HepG2 (cell line): ENCODE measurements around the gene TBC1D16. TPM values are rescaled to one million over a fixed set of nuclear protein-coding genes. Genes with fewer than 3 reads are reported as not detected.

Experiments
- AGO1 ChIP-seq: fragments of 200-400 bp; formaldehyde crosslinking; IDR thresholded peaks from 2 replicates; pipeline ENCODE4 v1.6.1; 2017; ENCODE audit warnings: mild to moderate bottlenecking, low read depth, low read length, moderate library complexity; ENCODE audit not compliant: poor library complexity, severe bottlenecking
- AKAP8 ChIP-seq: sonication (generic); formaldehyde crosslinking; IDR thresholded peaks from 2 replicates; pipeline ENCODE4 v1.5.1; 2020; ENCODE audit warnings: mild to moderate bottlenecking, missing genetic modification reagents
- ATAD3A ChIP-seq: sonication (generic); formaldehyde crosslinking; IDR thresholded peaks from 2 replicates; pipeline ENCODE4 v1.4.0; 2020; ENCODE audit warnings: missing genetic modification reagents
- BORCS8-MEF2B ChIP-seq: sonication (generic); formaldehyde crosslinking; IDR thresholded peaks from 2 replicates; pipeline ENCODE4 v1.8.0; 2022; ENCODE audit warnings: mild to moderate bottlenecking, missing genetic modification reagents
- FOXK2 ChIP-seq: fragments of 450-650 bp; IDR thresholded peaks from 2 replicates; pipeline ENCODE4 v1.6.1; 2016
- HIC2 ChIP-seq: sonication (generic); formaldehyde crosslinking; IDR thresholded peaks from 2 replicates; pipeline ENCODE4 v1.9.0; 2022; ENCODE audit warnings: low read depth, missing genetic modification reagents
- HMG20A ChIP-seq: IDR thresholded peaks from 2 replicates; pipeline ENCODE4 v1.6.1; 2016; ENCODE audit warnings: borderline replicate concordance
- KAT7 ChIP-seq: IDR thresholded peaks from 2 replicates; pipeline ENCODE4 v1.6.1; 2018; ENCODE audit warnings: borderline replicate concordance, missing compliant biosample characterization
- NKX3-1 ChIP-seq: sonication (generic); formaldehyde crosslinking; IDR thresholded peaks from 2 replicates; pipeline ENCODE4 v1.5.0; 2020; ENCODE audit warnings: missing genetic modification reagents
- PTBP1 ChIP-seq: fragments of 200-400 bp; formaldehyde crosslinking; IDR thresholded peaks from 2 replicates; pipeline ENCODE4 v1.6.1; 2018; ENCODE audit warnings: low read length, low read depth; ENCODE audit not compliant: poor library complexity, severe bottlenecking
- RBAK ChIP-seq: sonication (generic); formaldehyde crosslinking; IDR thresholded peaks from 2 replicates; pipeline ENCODE4 v1.5.1; 2020; ENCODE audit warnings: mild to moderate bottlenecking, missing genetic modification reagents
- SETDB1 ChIP-seq: sonication (generic); formaldehyde crosslinking; IDR thresholded peaks from 2 replicates; pipeline ENCODE4 v1.5.1; 2020; ENCODE audit warnings: missing genetic modification reagents, mild to moderate bottlenecking, borderline replicate concordance
- SRY ChIP-seq: sonication (generic); formaldehyde crosslinking; IDR thresholded peaks from 2 replicates; pipeline ENCODE4 v1.8.0; 2022; ENCODE audit warnings: mild to moderate bottlenecking, missing genetic modification reagents
- TSC22D2 ChIP-seq: sonication (generic); formaldehyde crosslinking; IDR thresholded peaks from 2 replicates; pipeline ENCODE4 v1.5.1; 2020; ENCODE audit warnings: missing genetic modification reagents, mild to moderate bottlenecking, borderline replicate concordance
- ZNF143 ChIP-seq: sonication (generic); formaldehyde crosslinking; IDR thresholded peaks from 2 replicates; pipeline ENCODE4 v1.4.0; 2020; ENCODE audit warnings: missing genetic modification reagents
- ZNF350 ChIP-seq: sonication (generic); formaldehyde crosslinking; IDR thresholded peaks from 2 replicates; pipeline ENCODE4 v1.4.0; 2020; ENCODE audit warnings: mild to moderate bottlenecking, low read depth, missing genetic modification reagents, borderline replicate concordance
- ZNF432 ChIP-seq: sonication (generic); formaldehyde crosslinking; IDR thresholded peaks from 2 replicates; pipeline ENCODE4 v1.5.0; 2020; ENCODE audit warnings: missing genetic modification reagents, mild to moderate bottlenecking, borderline replicate concordance
- ZNF780A ChIP-seq: sonication (generic); formaldehyde crosslinking; IDR thresholded peaks from 2 replicates; pipeline ENCODE4 v1.8.0; 2022; ENCODE audit warnings: mild to moderate bottlenecking, missing genetic modification reagents, moderate library complexity
- ZNF784 ChIP-seq: sonication (generic); formaldehyde crosslinking; IDR thresholded peaks from 2 replicates; pipeline ENCODE4 v1.5.1; 2020; ENCODE audit warnings: missing genetic modification reagents, mild to moderate bottlenecking, borderline replicate concordance
- polyA plus RNA-seq, 8 experiments: library from polyadenylated mRNA; depleted of rRNA in 3 of 8; stranded (reverse) in 7 of 8; unstranded in 1 of 8; fragments of >200 nt; fragmentation: Illumina TruSeq in 4 of 8; extraction: Trizol in 4 of 8; gene quantifications; 2 replicates each; pipeline versions ENCODE4 v1.2.1 to v1.2.3, GENCODE V29; 2011 to 2016; ENCODE audit warnings: low read depth in 4 of 8, missing spikeins in 1 of 8, mixed read lengths in 1 of 8; ENCODE audit not compliant: insufficient read depth in 1 of 8
- total RNA-seq, 5 experiments: library from RNA; depleted of rRNA; stranded (reverse); fragments of >200 nt; fragmentation: Illumina TruSeq; extraction: Trizol; gene quantifications; 2 replicates each; pipeline ENCODE4 v1.2.3, GENCODE V29; 2016; ENCODE audit warnings: low read depth in 1 of 5
- TF ChIP-seq, protein P1 (sequence below): sonication (generic); formaldehyde crosslinking; IDR thresholded peaks from 2 replicates; pipeline ENCODE4 v1.4.0; 2020; ENCODE audit warnings: mild to moderate bottlenecking, missing genetic modification reagents
- TF ChIP-seq, protein P2 (sequence below): sonication (generic); formaldehyde crosslinking; IDR thresholded peaks from 2 replicates; pipeline ENCODE4 v1.4.0; 2020; ENCODE audit warnings: missing genetic modification reagents, mild to moderate bottlenecking, borderline replicate concordance
- TF ChIP-seq, protein P3 (sequence below): sonication (generic); formaldehyde crosslinking; IDR thresholded peaks from 2 replicates; pipeline ENCODE4 v1.8.0; 2023; ENCODE audit warnings: mild to moderate bottlenecking, missing genetic modification reagents

Gene TBC1D16
- total and polyA plus RNA-seq, 2 of the 13 experiments (the other 11 are each of a cell fraction or from before 2014, with no cell fraction given), result 14.9 to 24.9 TPM

DNA sequence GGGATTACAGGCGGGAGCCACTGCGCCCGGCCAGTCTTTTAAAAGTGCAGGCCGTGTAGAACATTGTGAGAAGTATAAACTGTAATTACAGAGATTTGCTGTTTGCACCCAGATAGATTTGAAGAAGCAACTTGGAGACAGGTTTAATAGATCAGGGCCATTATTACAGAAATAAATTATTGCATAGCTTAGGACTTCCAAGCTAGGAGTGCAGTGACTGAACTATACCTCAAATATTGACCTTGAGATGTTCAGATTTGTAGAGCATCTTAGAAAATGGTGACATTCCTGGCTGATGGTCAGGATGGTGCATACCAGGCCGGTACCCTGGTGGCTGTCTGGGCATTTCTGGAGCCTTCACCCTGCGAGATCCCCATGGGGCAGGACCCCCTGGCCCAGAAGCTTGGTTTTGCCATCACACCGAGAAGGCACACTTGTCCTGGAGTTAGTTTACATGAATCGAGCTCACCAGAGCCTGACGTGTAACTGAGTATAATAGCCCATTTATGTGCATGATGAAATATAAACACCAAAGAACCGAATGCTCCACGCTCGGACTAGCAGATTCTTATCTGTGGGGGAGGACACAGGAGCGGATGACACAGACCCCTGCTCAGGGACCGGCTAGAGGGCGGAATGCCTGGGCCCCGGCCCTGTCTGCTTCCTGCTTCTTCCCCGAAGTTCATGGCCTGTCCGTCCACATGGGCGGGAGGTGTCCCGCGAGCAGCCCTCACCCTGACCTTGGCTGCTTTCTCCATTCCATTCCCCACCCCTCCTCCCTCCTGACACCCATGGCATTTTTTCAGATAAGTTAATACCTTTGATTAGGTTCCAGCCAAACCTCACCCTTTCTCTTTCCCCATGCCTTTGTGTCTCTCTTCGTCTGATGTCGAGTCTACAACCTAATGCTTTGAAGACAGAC lies 32.9 kb upstream of the TBC1D16 start (continued):
- TF ChIP-seq BORCS8-MEF2B (CRISPR knock-in tag) (no peak), ZNF143 (no peak), ZNF432 (CRISPR knock-in tag) (no peak), SRY (CRISPR knock-in tag) (no peak), ZNF780A (CRISPR knock-in tag) (no peak), AKAP8 (no peak), RBAK (CRISPR knock-in tag) (no peak), AGO1 (no peak), ZNF350 (CRISPR knock-in tag) (peak; percentile 53), ATAD3A (CRISPR knock-in tag) (no peak), ZNF784 (no peak), HMG20A (CRISPR knock-in tag) (peak; percentile 62; the same call in 1 of the 2 replicates), FOXK2 (no peak), SETDB1 (CRISPR knock-in tag) (no peak), NKX3-1 (CRISPR knock-in tag) (no peak), PTBP1 (no peak), TSC22D2 (CRISPR knock-in tag) (no peak), HIC2 (CRISPR knock-in tag) (no peak), KAT7 (CRISPR knock-in tag) (no peak)
- TF ChIP-seq, protein P1, sequence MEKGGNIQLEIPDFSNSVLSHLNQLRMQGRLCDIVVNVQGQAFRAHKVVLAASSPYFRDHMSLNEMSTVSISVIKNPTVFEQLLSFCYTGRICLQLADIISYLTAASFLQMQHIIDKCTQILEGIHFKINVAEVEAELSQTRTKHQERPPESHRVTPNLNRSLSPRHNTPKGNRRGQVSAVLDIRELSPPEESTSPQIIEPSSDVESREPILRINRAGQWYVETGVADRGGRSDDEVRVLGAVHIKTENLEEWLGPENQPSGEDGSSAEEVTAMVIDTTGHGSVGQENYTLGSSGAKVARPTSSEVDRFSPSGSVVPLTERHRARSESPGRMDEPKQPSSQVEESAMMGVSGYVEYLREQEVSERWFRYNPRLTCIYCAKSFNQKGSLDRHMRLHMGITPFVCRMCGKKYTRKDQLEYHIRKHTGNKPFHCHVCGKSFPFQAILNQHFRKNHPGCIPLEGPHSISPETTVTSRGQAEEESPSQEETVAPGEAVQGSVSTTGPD, result peak; percentile 55; the same call in 1 of the 2 replicates
- TF ChIP-seq, protein P2, sequence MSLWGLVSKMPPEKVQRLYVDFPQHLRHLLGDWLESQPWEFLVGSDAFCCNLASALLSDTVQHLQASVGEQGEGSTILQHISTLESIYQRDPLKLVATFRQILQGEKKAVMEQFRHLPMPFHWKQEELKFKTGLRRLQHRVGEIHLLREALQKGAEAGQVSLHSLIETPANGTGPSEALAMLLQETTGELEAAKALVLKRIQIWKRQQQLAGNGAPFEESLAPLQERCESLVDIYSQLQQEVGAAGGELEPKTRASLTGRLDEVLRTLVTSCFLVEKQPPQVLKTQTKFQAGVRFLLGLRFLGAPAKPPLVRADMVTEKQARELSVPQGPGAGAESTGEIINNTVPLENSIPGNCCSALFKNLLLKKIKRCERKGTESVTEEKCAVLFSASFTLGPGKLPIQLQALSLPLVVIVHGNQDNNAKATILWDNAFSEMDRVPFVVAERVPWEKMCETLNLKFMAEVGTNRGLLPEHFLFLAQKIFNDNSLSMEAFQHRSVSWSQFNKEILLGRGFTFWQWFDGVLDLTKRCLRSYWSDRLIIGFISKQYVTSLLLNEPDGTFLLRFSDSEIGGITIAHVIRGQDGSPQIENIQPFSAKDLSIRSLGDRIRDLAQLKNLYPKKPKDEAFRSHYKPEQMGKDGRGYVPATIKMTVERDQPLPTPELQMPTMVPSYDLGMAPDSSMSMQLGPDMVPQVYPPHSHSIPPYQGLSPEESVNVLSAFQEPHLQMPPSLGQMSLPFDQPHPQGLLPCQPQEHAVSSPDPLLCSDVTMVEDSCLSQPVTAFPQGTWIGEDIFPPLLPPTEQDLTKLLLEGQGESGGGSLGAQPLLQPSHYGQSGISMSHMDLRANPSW (CRISPR knock-in tag), result no peak
- TF ChIP-seq, protein P3, sequence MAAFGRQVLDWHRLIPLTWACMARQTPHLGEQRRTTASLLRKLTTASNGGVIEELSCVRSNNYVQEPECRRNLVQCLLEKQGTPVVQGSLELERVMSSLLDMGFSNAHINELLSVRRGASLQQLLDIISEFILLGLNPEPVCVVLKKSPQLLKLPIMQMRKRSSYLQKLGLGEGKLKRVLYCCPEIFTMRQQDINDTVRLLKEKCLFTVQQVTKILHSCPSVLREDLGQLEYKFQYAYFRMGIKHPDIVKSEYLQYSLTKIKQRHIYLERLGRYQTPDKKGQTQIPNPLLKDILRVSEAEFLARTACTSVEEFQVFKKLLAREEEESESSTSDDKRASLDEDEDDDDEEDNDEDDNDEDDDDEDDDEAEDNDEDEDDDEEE (CRISPR knock-in tag), result no peak
